Hepatic stellate cell (primary cell): ENCODE data around the gene LMLN.
A peak's percentile ranks its signal among the peaks of the same experiment; 100 is the strongest.
"Not testable (repeated sequence)": the region's sequence is repeated elsewhere in the genome, so short reads cannot be mapped to it uniquely, and the experiment has no call there.

ENCODE experiments used
- DNase-seq: peaks from one replicate; pipeline ENCODE4 v3.0.0; 2011; ENCODE audit warnings: low spot score

LMLN gene

DNA sequence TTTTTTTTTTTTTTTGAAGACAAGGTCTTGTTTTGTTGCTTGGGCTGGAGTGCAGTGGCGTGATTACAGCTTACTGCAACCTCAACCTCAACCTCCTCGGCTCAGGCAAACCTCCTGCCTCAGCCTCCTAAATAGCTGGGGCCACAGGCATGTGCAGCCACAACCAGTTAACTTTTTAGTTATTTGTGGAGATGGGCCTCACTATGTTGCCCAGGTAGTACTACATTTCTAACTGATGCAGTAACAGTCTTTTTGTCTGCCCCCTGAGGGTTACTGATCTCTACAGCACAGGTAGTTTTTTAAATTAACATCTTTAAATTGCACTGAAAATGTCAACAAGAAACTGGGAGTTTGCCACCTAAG, 3.4 kb upstream of the LMLN start:
- DNase-seq, result no peak

DNA sequence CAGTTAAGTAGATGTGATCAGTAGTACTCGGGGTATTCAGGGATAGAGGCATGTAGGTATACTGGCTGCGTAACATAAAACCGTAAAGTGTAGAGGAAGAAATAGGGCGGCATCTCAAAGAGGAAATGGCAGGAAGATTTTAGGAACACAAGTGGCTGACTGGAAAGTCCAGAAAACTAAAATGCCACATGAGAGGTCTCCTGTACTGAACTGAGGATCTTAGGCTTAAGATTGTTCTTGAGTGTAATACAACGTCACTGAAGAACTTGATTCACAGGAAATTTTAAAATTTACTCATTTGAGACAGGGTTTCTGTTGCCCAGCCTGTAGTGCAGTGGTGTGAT, 2.3 kb upstream of the LMLN start:
- no peak for DNase-seq

DNA sequence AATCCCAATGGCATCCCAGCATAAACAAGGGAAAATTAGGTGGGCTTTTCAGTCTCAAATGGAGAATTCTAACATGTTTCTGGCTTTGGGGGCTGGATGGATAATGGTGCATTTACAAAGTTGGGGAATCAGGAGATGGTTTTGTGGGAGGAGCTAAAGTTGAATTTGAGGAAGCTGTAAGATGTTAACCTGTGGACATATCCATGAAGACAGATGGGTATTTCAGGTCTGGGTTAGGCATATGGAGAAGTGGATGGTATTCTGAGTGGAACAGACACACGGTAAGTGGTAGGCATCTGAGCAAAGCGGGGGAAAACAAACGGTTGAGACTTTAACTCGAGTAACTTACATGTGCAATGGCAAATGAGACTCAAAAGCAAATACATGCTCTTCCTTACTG, 1.7 kb upstream of the LMLN start:
- no peak for DNase-seq

DNA sequence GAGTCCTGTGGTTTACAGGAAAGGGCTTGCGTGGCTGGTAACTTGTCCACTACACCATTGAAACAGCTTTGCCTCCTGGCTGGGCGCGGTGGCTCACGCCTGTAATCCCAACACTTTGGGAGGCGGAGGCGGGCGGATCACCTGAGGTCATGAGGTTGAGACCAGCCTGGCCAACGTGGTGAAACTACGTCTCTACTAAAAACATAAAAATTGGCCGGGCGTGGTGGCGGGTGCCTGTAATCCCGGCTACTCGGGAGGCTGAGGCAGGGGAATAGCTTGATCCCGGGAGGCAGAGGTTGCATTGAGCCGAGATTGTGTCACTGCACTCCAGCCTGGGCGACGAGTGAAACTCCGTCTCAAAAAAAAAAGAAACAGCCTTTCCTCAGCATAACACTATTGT, 1.2 kb upstream of the LMLN start:
- not testable (repeated sequence) for DNase-seq

DNA sequence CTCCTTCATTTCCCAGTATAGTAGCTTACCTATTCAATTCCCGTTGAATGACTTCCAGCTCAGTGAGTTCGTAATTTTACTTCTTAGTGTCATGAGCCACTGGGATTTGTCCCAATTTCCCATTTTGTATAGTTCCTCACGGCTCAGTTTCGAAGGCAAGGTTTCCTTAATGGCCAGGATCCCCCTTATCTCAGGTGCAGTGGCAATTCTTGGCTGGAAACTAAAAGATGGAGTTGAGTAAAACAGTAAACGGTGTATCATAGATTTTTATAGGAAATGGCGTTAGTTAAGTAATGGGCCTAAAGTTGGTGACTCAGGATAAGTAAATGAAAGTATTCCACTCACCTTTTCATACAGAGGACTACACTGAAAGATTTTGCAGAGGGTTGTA, 522 bp upstream of the LMLN start:
- no peak for DNase-seq

DNA sequence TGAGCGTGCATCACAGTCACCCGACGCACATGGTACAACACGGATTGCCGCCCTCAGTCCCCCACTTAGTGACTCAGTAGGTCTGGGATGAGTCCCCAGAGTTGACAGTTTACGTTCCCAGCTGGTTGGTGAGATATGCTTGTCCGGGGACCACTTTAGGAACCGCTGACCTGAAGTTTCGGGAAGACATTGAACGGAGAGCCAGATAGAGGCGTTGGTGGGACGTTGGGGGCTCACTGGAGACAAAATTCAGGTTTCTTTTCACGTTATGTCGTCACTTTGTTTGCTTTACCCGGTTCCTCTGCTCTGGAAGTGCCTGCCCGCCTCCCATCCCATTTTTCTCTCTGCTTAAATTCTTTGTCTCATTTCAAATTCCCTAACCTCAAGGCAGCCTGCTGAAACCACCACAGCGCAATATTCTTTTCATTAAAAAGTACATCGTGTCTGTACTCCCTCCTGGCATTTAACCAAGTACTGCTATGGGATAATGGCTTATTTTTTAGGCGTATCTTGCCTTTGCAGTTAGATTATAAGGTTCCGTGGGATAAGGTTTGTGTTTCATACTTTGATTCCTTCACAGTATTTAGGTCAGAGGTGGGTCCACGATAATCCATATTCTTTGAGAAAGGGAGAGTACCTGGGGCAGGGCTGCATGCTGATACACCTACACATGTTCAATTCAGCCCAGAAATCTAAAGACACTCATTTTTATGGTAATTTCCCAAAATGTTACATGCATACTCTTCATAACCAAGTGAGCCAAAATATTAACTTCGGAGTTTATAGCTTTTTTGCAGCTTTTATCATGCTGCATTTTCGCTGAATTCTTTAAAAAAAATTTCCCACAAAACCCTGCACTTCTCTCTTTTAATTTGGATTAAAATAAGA, 921 bp downstream of the LMLN start:
- peak; percentile 38 for DNase-seq

DNA sequence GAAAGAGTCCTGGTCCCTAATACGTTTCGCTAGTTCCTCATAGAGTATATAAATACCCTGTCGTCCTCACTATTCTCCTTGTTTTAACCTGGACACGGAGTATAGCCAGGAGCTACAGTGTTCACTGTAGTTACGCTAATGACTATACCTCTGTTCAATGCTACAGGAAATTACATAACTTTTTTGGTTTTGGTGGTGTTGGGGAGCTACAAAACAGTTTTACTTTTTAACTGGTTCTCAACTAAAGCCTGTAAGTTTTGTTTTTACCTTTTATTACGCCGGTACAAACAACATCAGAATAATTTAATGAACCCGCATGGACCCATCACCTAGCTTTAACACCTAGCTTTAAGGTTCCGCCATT, 1.5 kb downstream of the LMLN start:
- DNase-seq, result no peak

DNA sequence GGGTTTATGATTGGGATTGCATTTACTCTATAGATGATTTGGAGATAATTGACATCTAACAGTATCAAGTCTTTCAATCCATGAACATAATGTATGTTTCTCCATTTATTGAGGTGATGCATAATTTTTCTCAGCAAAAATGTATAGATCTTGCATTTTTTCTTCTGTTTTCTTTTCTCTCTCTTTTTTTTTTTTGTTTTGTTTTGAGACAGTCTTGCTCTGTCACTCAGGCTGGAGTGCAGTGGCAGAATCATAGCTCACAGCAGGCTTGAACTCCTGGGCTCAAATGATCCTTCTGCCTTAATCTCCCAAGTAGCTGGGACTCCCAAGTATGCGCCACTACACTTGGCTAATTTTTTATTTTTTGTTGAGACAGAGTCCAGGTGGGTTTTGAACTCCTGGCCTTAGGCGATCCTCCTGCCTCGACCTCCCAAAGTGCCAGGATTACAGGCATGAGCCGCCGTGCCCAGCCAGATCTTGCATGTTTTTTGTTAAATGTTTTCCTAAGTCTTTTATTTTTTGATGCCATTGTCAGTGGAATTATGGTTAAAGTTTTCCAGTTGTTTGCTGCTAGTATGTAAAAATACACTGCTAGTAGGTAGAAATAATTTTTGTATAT, 3.1 kb downstream of the LMLN start:
- DNase-seq, result no peak

DNA sequence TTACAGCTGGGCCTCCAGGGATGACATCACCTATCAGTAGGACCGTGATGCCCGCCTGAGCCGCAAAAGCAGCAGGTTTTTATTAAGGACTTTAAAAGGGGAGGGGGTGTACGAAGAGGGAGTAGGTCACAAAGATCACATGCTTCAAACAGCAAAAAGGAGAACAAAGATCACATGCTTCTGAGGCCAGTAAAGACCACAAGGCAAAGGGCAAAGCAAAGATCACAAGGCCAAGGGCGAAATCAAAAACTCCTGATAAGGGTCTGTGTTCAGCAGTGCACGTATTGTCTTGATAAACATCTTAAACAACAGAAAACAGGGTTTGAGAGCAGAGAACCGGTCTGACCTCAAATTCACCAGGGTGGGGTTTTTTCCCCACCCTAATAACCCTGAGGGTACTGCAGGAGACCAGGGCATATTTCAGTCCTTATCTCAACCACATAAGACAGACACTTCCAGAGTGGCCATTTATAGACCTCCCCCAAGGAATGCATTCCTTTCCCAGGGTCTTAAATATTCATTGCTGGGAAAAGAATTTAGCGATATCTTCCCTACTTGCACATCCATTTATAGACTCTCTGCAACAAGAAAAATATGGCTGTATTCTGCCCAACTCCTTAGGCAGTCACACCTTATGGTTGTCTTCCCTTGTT, 7.4 kb downstream of the LMLN start:
- DNase-seq, result not testable (repeated sequence)

DNA sequence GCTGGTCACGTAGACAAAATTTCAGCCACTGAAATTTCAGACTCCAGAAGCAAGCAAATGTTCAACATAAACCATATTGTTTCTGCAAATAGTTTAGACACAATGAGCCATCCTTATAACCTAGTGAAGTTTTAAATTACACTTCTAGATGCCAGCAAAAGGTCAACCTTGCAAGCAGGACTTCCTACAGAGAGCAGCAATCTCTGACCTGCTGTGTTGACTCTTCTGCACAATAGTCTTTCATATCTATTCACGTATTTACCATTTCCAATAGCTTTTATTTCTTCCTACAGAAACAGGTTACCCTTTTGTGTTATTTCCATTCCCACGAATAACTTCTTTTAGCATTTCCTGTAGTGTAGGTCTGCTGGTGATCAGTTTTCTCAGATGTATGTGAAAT, 10.6 kb downstream of the LMLN start:
- DNase-seq, result no peak

DNA sequence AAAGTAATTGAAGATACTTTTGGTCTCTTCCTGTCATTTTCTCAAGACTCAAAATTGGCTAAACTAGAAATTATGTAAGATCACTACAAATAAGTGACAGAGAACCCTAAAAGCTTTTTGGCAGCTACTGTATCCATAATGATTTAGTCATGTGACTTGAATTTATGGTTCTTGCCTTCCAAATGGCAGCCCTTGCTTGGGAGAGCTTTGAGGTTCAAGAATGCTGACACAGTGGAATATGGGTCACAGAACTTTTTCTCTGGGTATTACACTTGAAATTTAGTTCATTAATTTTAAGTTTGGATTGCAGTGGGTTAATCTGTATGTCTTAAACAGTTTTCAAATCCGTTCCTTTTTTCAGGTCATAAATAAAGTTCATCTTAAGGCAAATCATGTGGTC, 14.0 kb downstream of the LMLN start:
- no peak for DNase-seq

DNA sequence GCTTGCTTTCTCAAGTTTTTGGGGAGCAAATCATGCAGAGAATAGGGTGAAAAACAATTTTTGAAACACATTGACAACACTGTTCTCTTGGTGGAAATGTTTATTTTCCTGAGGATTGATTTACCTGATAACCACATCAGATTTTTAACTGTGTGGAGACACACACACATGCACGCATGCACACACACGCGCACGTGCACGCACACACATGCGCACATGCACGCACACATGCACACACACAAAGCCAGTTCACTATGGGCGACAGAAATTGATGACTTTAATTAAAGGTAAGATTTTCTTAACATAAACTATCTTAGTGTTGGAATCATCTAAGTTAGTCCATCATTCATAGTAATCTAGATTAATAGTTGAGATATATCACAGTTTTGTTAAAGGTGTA, 15.3 kb downstream of the LMLN start:
- no peak for DNase-seq

DNA sequence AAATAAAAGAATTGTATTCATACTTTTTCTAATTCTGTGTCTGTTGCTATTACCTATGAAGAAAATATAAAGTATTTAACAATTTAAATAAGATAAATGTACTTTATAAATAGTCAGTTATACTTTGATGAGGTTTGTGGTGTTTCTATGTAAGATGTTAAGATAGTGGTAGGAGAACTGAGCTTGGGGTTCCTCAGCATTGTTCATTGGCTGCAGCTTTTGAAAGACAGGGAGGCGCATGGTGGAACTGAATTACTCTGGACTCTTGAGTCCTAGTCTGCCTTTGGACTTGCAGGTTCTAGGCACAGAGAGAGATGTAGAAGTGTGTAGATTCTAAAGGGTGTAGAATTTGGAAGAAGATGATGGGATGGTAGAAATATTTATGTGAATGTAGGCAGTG, 23.1 kb downstream of the LMLN start:
- DNase-seq, result no peak

DNA sequence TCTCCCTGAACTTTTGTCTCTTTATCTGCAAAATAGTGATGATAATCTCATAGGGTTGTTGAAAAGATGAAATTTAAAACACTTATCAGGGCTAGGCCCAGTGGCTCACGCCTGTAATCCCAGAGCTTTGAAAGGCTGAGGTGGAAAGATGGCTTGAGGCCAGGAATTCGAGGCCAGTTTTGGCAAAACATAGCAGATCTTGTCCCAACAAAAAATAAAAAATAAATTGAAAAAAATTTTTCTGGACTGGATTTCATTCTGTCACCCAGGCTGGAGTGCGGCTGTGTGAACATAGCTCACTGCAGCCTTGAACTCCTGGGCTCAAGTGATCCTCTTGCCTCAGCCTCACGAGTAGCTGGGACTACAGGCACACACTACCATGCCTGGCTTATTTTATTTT, 29.6 kb downstream of the LMLN start:
- DNase-seq, result no peak

DNA sequence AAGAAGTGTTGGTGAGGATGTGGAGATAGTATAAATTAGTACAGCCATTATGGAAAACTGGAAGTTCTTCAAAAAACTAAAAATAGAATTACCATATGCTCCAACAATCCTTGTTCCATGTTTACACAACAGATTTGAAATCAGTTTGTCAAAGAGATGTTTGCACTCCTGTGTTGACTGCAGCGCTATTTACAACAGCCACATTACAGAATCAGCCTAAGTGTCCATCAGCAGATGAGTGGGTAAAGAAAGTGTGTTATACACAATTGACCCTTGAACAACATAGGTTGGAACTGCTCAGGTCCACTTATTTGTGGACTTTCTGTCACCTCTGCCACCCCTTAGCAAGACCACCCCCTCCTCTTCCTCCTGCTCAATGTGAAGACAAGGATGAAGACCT, 34.7 kb downstream of the LMLN start:
- no peak for DNase-seq

DNA sequence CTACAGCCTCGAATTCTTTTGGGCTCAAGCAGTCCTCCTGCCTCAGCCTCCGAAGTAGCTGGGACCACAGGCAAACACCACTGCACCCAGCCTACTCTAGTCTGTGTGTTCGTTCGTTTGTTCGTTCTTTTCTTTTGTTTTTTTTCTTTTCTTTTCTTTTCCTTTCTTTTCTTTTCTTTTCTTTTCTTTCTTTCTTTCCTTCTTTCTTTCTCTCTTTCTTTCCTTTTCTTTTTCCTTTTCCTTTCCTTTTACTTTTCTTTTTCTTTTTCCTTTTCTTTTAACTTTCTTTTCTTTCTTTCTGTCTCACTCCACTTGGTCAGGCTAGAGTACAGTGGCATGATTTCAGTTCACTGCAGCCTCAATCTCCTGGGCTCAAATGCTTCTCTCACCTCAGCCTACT, 36.8 kb downstream of the LMLN start:
- no peak for DNase-seq

DNA sequence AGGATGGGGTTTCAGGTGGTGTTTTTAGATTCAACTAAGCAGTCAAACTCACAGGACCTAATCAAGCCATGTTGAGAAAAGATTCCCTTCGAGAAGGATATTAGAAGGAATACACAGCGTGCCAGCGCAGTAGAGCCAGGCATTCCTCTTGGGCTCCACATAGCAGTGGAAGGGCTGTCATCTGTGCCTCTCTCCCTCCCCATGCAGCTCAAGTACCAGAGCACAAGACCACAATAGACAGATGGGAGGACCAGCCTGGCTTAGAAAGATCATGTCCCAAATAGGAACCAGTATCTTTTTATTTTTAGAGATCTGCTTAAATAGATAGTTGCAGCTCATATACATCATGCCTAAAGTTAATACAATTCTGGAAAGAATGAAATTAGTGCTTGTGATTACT, 37.9 kb downstream of the LMLN start:
- DNase-seq, result no peak

DNA sequence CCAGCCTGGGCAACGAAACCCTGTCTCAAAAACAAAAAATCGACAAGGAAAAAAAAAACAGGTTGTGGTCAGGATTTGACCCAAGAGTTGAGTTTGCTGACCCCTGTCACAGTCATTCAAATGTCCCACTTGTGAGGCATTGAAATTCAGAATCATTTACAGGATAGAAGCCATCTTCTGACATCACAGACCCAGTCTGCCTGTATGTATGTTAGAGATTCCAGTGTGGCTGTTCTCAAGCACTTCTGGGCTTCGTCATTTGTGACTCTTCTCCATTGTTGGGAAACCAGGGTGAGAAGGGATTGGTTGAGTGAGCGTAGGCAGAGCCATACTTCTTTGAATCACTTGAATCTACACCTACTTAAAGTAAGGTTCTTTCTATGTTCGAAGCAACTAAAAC, 57.1 kb downstream of the LMLN start:
- DNase-seq, result no peak

DNA sequence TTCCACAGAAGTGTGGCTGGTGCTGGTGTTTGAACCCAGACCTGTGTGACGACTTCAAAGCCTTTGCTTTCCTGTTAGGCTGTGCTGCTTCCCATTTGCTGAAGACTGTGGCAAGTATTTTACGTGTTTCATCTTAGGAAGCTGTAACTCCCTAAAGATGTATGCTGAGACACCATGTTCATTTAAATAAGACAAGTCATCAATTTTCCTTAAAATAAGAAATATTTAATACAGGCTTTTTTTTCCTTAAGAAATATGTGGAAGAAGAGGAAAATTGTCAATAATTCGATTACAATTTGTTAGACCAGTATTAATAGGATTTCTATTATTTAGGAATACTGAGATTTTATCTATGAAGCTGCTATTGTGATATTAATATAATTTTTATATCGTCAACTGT, 58.4 kb downstream of the LMLN start:
- DNase-seq, result no peak

DNA sequence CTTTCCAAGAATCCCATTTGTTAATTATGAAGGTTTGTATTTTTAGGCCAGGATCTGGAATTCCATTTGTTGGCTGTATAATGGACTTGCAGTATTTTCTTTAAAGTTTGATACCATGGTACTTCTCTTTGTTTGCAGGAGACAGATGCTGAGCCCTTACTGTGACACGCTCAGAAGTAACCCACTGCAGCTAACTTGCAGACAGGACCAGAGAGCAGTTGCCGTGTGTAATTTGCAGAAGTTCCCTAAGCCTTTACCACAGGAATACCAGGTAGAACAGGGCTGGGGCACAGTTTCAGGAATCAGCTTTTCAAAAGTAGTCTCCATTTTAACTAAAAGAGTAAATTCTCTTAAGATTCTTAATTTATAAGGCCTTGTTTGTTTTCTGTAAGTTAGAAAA, 59.1 kb downstream of the LMLN start:
- no peak for DNase-seq

DNA sequence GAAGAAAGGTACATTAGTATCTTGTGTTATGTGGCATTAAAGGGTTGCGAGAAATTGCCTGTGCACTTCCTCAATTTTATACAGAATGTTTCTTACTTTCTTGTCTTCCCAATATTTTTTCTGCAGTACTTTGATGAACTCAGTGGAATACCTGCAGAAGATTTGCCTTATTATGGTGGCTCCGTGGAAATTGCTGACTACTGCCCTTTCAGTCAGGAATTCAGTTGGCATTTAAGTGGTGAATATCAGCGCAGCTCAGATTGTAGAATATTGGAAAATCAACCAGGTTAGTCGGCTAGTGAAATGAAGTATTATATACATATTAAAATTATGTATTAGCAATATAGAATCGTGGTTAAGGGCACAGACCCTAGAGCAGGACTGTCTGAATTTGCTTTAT, 61.3 kb downstream of the LMLN start:
- DNase-seq, result no peak

DNA sequence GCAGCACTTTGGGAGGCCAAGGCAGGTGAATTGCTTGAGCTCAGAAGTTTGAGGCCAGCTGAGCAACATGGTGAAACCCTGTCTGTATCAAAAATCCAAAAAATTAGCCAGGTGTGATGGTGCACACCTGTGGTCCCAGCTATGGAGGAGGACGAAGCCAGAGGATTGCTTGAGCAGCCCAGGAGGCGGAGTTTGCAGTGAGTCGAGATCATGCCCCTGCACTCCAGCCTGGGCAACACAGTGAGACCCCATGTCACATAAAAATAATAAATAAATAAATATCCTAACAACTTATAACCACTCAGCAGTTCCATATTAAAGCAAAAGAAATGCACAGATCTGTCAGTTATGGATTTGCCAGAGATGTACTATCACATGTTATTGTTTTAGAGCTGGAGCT, 62.6 kb downstream of the LMLN start:
- DNase-seq, result no peak

DNA sequence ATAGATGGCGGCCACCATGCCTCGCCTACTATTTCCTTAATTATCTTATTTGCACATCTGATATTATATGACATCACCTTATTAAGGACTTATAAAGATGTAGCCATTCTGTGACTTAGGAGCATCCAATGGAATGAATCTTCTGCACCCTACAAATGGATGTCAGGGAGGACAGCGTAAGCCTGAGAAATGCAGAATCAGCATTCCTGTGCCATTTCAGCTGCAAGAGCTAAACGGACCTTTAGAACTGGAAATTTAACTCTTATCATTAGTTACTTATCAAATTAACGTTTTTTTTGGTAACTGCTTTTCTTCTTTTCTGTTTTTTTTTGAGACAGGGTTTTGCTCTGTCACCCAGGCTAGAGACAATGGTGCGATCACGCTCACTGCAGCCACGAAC, 65.6 kb downstream of the LMLN start:
- DNase-seq, result no peak

DNA sequence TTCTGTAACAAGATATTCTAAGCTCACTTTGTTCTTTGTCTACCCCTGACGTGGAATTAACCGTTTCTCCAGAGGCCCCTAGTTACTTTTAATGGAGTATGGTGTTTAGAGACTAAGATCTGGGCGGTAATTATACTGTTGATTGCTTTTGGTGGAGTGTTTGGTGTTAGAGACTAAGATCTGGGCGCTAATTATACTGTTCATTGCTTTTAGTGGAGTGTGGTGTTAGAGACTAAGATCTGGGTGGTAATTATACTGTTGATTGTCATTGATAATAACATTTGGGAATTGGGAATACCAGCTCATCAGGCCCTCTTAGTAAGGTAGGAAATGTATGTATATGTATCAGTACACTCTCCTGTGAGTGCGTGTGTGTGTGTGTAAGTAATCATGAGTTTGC, 66.6 kb downstream of the LMLN start:
- DNase-seq, result no peak
